Head of caudate nucleus (tissue), 42 donors: Measurements from ENCODE around the gene AUTS2.
A peak's percentile ranks its signal among the peaks of the same experiment; 100 is the strongest.

Experiments
- DNase-seq, 42 donors: peaks; one replicate each; pipeline versions ENCODE4 v3.0.0 to v3.0.0-alpha.2; 2020 to 2021; ENCODE audit warnings: mixed read lengths in 7 of 42
- intact Hi-C: fragments of 100-400 bp; cut with DNase I; formaldehyde crosslinking; loops from one replicate; pipeline ENCODE4 v1.15.0; 2022

AUTS2 gene

DNA sequence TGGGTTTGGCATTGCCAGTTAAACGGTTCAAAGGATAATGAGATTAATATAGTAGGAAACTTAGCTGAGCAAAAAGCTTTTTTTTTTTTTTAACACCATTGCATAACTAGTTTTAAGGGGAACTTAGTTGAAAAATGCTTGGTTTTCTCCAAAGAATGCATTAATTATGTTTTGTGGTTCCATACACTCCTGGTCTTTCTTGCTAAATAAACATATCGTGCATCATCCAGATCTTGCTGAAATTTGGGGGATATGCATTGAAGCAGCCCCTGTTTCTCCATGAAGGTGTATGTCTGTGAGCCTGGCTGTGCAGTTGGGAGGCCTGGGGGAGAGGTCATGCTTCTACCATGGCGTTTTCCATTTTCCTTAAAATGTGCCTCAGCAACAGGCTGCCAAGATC, 975.4 kb downstream of the AUTS2 start:
- no peak for DNase-seq
- intact Hi-C loops: no loop called here

DNA sequence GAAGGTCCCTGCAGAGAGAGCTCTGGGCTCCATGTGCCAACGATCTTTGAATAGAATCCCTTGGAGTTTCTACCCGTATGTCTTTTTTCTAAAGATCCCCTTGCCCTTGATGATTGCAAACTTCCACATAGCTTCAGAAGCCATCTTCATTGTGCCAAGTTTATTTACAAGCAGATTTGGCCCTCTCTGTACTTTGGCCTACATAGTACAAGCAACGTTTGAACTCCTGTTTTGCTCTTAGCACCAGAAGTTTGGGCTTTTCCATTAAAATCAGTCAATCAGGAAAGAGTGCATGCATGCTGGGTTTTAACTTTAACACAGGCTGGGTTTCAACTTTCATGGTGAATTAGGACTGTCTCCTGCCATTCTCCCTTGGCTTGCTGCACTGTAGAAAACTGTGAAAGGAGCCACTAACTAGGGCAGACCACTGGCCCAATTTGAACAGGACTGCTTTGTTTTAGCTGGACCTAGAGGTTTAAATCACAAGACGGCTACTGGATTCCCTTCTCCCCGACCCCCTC, 976.1 kb downstream of the AUTS2 start:
- DNase-seq: peak in 1 of 42 donors; percentile 3
- intact Hi-C loops: no loop called here

DNA sequence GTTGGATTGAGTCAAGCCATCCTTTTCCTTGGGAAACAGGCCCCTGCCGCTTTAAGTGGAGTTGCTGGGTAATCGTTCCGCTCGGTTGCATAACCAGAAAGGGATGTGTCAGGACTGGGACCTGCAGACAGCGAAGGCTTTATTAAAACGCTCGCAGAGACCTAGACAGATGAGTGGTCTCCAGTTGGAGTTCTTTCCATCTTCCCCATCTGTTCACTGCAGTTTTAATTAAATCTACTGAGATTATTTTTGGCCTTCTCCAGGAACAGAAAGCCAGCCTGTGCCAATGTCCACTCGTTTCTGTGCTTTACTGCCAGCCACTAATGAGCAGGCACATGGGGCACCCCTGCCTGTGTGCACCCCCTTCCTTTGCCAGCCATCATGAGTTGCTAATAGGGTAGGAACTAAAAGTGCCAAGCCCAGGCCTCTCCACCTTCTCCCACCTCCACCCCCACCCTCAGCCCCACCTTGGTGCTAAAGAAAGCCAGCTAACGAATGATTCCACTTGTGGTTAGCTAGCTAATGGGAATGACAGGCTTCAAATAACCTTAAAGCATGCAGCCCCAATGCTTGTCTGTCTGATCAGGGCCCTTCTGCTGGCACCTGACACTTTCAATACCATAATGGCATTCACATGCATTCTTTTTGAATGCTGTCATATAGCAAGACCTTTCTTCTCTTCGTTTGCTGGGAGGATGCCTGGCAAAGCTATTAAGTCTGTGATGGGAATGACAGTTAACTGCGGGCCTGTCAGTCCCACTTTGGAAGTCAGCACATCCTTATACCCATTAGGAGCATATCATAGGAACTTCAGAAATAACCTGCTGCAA, 976.9 kb downstream of the AUTS2 start:
- intact Hi-C loops: no loop called here
- peak in 22 of 42 donors; percentile 21 to 84 (median 49) for DNase-seq

DNA sequence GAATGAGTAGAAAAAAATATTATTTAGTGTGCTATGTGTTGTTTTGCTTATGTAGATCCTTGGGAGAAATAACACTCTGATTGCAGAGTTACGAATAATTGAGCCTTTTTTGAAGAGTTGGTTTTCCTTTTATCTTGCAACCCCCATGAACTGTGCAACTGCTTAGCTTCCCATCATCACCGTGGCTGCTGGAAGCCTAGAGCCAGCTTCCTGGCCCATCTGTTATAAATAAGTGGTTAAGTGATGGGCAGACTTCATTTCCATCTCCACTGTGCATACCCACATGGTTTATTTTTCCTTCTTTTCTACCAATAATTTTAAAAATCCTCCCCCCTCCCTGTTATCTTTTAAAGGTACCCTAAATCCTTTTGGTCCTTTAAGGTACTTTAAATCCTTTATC, 978.8 kb downstream of the AUTS2 start:
- intact Hi-C loops: no loop called here

DNA sequence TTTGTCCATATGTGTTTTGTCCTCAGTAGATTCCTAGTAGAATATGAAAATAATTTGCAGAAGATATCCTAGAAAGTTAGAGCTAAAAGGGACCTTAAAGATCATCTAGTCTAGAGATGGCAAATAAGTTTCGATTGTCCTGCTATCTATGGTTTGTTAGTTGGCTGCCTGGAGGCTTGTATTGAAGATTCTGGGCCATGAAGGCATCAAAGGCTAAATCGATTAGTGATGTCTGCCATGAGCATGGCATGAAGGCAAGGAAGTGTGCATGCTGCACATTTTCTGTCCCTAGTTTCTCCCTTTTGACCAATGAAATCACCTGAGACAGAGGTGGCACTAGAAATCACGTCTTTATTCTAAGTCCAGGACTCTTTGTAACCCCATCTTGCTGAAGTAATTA, 979.9 kb downstream of the AUTS2 start:
- intact Hi-C loops: no loop called here
- no peak for DNase-seq

More for the DNA sequence above, 978.8 kb downstream of the AUTS2 start:
- no peak for DNase-seq

DNA sequence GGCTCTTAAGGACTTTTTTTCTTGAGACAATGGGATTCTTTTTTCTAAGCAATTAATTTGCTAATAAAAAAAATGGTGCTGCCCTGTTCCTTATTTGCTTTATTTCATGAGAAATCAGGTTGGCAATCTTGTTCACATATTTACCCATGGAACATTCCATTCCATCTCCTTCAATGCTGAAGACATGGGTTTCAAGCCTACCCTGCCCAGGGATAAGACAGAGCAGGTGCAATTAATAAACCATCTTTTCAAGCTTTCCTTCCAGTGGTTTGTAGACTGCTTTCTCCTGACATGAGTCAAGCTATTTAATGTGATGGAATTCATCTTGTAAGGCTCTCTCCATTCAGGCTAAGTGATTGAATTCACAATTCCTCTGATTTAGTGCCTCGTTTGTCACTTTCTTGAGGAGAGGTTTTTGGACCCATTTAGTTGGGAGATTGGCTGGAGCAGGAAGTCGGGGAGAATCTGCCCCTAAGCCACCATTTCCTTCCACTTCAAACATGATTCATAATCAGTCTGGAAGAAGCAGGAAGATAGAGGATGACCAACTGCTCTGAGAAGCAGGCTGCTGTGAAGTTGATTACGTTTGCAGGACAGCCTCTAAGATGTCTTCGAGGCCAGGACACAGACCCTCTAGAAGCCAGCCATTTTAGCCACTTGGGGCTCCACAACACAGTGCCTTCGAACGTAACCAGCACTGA, 981.3 kb downstream of the AUTS2 start:
- DNase-seq: no peak
- intact Hi-C loops: no loop called here

DNA sequence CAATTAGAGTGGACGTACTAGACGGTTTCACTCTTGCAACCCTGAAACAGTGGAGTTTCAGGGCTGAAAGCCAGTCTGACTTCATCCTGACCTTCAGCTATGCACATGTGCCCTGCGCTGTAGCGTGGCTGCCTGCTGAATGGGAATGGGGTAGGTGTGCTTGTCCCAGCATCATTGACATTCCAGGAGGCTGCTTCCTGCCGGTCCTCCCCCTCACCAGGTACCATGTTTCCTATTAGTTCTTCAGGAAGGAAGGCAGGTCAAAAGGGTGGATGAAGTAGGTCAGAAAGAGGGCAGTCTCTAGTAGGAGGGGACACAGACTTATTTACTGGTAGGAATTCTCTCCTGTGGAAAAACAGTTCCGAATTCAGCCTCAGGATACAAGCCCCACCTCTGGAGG, 981.9 kb downstream of the AUTS2 start:
- intact Hi-C loops: no loop called here
- no peak for DNase-seq

DNA sequence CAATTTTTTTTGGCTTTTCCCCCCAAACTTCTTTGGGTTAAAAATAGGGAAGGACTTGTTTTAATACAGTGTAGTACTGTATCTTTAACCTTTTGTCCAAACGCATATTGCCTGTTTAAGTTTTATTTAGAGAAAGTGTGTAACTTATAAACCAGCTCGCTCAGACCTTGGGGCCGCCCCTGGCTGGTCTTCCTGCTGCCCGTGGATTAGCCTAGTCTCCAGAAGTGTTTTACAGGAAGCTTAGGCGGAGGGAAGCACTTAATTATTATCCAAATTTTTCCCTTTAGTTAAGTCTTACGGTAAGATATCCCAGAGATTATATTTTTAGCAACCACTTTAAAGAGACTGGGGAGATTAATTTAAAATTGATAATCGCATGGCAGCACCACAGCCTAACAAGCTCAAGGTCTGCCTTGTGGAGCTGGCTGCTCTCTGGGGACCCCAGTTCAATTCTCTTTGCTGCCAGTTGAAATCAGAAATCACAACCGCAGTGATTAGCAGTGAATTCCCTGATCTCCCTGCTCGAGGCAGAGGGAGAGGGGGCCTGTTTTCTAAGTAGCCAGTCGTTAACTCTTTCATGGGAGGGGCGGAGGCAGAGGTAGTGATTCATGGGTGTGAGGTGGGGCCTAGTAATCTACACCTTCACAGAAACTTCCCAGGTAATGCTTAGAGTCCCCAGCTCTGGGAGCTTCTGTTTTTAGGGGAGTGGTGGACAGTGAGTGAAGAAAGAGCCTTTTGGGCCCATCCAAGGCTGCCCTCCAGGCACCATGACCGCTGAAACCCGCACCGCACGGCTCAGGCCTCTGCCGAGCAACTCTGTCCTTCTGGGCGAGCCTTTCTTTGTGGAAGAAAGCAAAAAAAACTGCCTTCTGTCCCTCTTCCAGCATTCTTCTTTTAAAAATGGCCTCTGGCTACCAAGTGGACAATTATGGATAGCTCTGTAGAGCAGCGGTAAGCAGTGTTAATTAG, 984.9 kb downstream of the AUTS2 start:
- no peak for DNase-seq
- intact Hi-C loops: no loop called here

DNA sequence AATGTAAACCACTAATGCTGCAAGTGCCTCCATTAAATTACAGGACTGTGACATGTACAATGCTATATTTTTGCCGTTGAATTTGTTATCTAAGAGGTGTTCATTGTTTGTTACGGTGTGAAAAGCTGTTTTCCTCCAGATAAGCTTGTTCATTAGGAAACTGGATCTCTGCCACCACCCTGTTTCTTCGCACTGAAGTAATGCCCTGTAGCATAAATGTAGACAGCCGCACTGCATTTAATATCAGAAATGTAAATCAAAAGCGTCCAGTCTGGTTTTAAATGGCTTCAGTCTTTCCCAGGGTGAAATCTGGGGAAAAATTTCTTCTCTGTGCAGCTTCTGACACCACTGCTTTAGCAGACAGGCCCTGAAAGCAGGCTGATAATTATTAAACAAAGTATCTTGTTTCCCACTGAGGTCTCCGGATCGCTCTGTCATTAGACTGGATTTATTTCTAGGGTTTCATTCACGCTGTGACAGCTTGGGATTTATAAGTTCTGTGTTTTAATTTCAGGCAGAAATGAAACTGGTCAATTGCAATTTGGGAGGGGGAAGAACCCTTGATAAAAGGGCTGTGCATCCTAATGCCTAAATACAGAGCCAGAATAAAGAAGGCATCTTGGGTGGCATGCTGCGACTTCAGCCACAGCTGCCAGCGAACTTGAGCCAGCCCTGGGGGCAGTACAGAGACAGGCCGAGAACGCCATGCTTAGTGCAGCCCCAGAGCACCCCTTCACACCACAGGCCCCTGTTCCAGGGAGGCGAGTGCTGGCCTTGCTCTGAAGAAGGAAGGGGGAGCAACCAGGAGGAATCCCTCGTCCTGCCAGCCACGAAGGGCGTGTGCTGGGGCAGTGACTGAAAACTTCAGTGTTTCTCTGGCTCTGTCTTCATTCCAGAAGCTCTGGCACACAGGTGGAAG, 985.9 kb downstream of the AUTS2 start:
- intact Hi-C loops: no loop called here
- DNase-seq: no peak

DNA sequence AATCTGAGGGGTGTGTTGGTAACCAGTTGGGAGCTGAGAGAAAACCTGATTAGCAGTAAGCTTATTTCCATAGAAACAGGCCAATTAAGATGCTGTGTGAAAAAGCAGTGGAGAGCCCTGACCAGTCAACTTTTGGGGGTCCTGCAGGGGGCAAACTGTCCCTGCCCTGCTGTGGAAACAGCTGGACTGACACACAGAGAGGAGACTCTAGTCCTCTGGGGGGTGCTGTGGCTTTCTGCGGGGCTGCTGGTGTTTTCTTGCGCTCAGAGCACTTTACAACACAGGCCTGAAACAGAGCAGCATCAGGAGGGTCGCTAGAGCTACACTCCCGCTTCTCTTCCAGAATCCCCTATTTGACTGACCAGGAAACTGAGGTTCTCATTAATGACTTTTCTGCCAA, 986.8 kb downstream of the AUTS2 start:
- DNase-seq: no peak
- intact Hi-C loops: no loop called here

DNA sequence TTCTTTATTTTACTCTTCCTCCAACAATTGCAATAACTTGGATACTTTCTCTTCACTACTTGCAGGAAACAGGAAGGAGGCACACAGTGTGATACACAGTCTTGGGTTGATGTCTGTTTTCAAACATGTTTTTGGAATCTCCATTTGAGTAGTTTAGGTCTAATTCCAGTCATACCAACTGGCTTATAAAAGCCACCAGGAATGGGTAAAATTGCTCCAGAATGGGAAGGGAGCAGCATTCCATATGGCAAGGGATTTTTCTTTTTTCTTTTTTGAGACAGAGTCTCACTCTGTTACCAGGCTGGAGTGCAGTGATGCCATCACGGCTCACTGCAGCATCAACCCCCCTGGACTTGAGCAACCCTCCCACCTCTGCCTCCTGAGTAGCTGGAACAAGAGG, 988.5 kb downstream of the AUTS2 start:
- intact Hi-C loops: no loop called here
- DNase-seq: no peak

DNA sequence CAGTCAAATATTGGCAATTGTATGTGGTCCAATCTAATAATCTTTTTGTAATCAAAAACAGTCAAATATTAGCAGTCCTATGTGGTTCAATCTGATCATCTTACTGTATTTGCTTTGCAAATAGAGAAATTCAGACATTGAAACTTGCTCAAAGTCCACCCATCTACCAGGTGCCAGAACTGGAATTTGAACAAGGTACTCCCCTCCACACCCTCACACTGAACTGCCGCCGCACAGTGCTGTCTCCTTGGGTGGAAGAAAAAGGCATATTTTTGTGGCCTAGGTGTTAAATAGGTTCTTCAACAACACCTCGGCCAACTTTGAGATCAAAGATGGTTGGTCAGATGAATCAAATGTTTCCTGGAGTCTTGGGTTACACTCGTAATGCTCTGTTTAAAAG, 989.5 kb downstream of the AUTS2 start:
- DNase-seq: no peak

DNA sequence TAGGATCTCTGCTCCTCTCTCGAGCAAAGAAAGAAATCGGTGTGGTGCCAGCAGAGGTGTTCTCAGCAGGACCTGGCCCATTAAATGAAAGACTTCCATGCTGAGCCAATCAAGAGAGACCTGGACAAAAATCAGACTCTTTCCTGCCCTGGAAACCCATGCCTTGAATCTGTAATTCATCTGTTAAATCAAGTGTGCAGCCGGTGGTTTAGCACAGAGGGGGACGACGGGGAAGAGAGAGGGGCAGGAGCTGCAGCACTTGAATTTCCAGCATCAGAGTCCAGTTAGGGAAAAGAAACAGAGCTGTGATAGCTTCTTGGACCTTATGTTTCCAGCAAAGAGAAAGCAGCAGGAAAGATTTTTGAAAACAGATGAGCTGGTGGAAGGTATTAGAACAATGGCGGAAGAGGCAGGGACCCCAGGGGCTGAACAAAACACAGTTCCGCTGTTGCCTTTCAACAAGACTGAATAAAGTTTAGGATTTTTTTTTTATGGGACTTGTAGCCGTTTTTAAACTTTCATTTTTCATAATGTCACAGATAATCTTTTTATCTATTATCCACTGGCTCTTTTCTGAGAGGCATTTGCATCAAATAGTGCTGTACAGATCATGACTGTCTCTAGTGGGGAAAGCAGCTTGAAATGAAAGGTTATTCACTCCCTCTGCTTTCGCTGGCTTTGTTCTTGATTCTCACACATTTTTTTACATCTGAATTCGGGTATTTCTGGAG, 990.1 kb downstream of the AUTS2 start:
- intact Hi-C loops: no loop called here
- no peak for DNase-seq

More for the DNA sequence above, 989.5 kb downstream of the AUTS2 start:
- intact Hi-C loops: no loop called here

DNA sequence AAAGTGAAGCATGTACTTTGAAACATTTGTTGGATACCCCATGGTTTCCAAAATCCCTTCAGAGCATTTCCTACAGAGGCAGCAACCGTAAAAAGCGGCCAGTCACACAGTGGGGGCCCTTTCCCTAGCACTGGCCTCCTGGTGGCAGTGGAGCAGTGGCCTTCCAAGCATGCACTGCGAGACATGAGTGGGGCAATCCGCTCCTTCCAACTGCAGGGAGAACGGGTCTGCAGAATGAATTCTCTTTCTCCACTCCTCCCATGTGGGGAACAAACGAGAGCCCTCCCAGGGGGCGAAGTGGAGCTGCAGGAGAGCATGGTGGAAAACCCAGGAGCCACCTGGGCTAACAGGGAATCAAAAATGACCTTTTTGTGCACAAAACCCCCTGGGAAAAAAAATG, 990.7 kb downstream of the AUTS2 start:
- intact Hi-C loops: no loop called here
- DNase-seq: peak in 2 of 42 donors; percentile 10 to 27

DNA sequence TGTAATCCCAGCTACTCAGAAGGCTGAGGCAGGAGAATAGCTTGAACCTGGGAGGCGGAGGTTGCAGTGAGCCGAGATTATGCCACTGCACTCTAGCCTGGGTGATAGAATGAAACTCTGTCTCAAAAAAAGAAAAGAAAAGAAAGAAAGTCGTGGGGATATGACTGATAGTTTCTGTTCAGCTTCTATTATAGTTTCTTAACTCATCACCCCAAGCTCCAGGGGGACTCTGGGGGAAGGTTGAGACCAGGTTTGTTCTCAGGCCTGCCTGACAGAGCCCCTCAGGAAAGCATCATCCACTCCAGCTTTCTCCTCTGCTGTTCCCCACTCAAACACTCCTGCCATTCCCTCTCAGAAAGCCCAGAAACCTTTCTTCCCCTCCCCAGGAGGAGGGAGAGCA, 991.3 kb downstream of the AUTS2 start:
- no peak for DNase-seq

DNA sequence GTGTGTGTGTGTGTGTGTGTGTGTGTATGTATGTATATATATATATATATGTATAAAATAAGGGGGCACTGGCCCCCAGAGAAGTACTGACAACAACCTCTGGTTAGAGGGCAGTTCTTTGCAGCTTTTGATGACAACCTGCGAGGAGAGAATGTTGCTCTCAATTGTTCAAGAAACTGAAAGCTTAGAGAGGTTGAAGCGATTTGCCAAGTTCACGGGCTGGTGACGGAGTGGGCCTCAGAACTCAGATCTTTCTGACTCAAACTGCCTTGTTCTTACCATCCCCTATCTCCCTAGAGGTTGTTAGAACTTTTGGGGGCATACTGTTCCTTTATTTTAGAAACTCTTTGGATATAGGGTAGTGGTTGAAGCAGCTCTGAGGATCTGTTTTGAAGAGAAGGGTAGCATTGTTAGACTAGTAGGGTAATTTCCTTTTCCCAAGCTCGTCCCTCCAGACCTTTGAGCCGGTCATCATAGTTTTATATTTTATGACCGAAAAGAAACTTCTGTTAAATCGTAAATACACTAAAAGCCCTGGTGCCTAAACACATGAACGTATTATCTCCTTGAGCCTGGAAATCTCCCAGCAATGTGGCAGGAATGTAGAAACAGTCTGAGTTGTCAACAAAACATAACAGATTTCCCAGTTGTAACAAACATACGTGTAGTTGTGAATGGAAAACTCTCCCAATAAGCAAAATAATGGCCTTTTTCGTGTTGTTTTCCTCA, 992.0 kb downstream of the AUTS2 start:
- DNase-seq: no peak
- intact Hi-C loops: no loop called here

More for the DNA sequence above, 991.3 kb downstream of the AUTS2 start:
- intact Hi-C loops: no loop called here

DNA sequence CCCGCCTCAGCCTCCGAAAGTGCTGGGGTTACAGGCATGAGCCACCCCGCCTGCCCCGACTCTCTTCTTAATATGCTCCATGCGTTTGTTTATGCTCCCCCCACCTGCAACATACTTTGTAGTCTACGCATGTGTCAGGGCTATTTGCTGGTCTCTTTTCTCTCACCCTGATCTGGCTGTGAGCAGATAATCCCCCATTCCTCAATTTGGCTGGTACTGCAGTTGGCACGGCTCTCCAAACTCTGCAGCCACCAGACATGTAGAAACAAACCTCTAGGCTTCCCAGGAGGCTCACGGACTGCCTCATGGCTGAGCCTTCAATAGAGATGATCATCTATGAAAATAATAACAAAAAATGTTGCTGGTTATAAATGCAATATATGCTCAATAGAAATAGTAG, 993.4 kb downstream of the AUTS2 start:
- intact Hi-C loops: no loop called here
- DNase-seq: no peak
